NCI-H345 (cell line): Measurements from ENCODE around the gene CTNNA2.

Experiments
- DNase-seq: peaks from one replicate; lab custom pipeline; 2025; lab: John Stamatoyannopoulos, UW

Gene CTNNA2

DNA sequence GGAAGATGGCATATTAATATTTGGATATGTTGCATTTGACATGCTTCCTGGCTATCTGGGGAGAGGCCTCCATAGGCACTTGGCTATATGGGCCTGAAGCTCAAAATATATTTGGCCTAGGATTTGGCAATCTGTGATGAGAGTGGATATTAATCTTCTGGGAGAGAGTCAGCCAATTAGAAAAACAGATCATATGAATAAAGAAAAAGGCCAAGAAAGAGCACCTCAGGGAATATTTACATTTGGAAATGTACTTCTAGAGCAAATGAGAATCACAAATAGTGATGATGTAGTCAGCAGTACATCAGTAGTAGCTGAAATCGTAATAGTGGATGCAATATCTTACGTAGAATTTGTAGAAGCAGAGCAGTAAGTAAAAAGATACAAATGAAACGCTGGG lies 277.0 kb downstream of the CTNNA2 start:
- no peak for DNase-seq

GRCh38 chr2:79792090-79792489 lies 279.2 kb downstream of the CTNNA2 start:
- DNase-seq, result peak; percentile 6

DNA sequence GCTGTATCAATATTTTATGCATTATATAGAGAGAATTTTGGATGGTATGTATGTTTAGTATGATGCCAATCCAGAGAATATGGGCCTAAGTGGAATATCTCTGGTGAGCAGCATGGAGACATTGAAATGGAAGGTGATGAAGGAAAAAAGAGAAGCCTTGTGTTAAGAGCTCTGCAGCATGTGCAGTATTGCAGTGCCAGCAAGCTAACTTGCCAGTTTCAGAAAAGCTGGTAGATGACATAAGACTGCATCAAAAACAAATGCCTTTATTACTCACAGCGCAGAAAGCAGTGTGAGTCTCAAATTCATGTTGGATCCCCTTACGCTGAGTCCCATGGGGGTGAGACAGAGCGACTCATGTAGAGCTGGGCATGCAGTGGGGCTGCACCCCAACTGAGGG lies 280.2 kb downstream of the CTNNA2 start:
- no peak for DNase-seq

DNA sequence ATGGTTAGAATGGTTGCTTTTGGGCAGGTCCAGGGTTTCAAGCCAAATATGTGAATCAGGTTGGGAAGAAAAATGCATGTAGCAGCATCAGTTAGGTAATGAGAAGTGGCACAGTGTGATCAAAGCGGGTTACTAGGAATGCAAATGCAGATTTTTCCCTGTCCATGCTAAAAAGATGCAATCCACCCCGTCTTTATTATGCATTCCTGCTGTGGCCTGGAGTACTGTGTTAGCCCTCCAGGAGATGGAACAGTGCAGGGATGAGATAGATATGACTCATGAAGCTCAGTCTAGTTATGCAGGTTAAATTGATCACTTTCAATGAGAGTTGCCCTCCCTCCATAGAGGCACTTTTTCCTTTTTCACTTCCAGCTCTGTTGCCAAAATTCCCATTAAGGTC lies 283.8 kb downstream of the CTNNA2 start:
- no peak for DNase-seq

GRCh38 chr2:79798776-79799175 lies 285.9 kb downstream of the CTNNA2 start:
- DNase-seq, result no peak

DNA sequence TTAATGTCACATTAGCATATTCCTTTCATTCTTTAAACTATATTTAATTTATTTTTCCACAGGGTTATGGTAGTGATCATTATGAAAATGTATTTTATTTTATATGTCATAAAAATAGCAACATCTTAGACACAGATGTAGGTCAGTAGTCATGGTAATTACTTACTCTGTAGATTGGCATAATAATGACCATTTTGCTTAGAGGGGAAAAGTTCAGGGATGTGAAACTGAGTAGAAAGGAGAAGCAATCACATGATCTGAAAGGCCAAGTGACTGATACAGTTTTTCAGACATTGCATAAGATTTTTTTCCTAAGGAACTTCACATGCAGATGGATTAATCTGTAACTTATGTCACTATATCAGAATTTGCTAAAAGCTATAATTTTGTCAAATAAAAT lies 286.9 kb downstream of the CTNNA2 start:
- DNase-seq, result no peak

- DNase-seq, result peak; percentile 78
Measured at GRCh38 chr2:79801082-79801481, 288.2 kb downstream of the CTNNA2 start.

DNA sequence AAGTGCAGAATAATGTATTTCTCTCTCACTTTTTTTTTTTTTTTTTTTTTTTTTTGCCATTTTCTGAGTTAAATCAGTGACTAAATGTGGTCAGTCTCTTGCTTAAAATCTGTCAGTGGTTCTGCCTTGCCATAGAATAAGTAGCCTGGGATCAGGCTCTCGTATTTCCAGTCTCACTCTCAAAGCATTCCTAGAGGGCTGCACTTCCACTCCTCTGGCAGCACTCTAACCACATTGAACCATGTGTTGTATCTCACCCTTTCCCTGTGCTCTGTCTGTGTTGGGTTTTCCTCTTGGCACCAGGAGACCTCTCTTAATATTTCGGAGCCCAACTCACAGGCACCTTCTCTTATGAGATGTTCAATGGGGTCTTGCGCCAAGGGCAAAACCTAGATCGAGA lies 304.4 kb downstream of the CTNNA2 start:
- DNase-seq, result no peak

DNA sequence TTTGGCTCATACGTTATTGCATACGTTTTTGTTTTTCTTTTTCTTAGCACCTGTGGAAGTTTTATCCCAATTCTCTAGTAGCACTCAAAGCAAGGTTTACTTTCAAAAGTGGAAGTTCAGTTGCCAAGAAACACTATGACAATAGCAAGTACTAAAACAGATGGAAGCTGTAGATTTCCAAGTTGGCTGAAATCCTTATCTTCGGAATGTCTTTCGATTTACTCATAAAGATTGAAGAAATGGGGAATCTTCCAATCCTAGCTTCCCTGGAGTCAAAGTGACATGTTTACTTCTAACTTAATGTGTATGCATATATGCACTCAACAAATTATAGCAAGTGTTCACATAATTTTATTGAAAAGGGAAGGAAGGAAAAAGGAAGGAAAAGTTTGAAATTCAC lies 307.4 kb downstream of the CTNNA2 start:
- no peak for DNase-seq

- DNase-seq, result no peak
Measured at GRCh38 chr2:79822136-79822535, 309.3 kb downstream of the CTNNA2 start.

DNA sequence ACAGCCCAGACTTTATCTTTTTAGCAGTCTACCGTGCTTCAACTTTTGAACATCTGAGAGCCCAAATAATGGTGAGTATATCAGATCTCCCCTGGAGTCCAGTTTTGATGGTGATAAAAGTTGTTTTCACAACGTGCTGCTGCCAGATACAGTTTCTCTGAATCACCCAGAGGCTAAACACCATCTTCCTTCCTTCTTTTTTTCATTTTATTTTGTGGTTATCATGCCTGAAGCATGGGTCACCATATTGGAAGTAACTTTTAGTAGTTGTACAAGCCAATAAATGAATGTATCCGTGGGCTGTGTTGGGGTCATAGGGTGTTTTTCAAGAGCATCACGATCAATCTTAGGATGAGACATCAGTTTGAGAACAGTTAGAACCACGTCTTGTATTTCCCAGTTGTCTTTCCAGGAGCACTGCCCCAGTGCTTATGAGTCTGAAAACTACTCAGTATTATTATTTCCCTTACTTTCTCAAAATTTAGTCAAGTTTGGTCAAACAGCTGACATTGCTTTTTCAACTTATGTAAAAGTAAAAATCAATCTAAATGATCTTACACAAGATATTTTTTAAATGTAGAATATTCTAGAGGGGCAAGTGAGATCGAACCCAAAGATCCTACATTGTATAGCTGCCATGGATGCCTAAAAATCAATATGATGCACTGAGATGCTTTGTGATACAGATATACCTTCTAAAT lies 311.4 kb downstream of the CTNNA2 start:
- DNase-seq, result no peak

GRCh38 chr2:79827881-79828280 lies 315.0 kb downstream of the CTNNA2 start:
- no peak for DNase-seq

GRCh38 chr2:79830501-79830900 lies 317.6 kb downstream of the CTNNA2 start:
- peak; percentile 23 for DNase-seq

DNA sequence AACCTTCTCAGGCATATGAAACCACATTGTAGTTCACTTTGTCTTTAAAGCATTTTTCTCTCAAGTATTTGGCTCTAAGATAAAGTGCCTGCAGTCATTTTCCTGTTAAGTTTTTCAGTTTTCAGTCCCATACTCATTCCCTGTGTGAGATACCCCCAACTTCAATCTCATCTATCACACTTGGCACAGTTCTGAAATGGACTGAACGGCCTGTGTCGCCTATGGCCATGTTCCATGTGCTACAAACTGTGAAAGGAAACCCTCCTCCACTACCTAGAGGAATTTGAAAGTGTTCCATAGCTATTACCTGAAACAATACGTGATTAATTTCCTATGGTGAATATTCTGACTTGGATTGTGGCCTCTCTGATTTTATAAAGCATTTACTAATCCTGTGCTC lies 319.1 kb downstream of the CTNNA2 start:
- DNase-seq, result peak; percentile 20

- peak; percentile 93 for DNase-seq
Measured at GRCh38 chr2:79832511-79833234, 319.8 kb downstream of the CTNNA2 start.

- DNase-seq, result no peak
Measured at GRCh38 chr2:79833235-79833878, 320.5 kb downstream of the CTNNA2 start.

DNA sequence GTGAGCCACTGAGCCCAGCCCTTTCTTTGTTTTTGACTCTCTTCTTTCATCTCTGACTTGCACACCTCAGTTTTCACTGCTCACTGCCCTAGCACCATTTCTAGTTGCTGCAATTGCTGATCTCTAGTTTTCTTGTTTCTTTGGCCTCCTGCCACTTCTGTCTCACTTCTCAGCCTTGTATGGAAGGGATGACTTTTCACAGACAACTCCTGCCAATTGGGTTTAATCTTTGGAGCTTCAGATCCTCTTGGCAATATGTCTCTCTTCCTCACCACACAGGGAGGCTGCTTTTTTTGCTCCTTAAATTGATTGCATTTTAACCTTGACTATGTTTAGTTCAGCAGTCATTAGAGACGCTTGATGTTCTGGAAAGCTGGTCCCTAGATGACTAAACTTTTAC lies 323.1 kb downstream of the CTNNA2 start:
- no peak for DNase-seq

DNA sequence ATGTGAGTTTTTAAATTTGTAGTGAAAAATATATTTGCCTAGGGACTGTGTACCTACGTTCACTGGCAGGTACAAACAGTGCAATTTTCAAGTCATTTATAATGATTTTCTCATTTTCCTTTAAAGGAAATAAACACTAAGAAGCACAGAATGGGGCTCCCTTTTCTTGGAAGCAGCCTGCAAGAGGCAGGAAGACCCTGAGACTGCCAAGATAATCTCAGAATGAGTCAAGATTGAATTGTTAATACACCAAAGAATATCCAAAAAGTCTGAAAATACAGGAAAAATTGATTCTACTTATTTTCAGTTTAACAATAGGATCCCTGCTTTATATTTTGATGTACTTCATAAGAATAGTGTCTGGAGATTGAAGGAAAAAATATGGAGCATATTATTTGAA lies 331.2 kb downstream of the CTNNA2 start:
- DNase-seq, result no peak

- DNase-seq, result no peak
Measured at GRCh38 chr2:79846878-79847277, 334.0 kb downstream of the CTNNA2 start.

- DNase-seq, result no peak
Measured at GRCh38 chr2:79849241-79849640, 336.4 kb downstream of the CTNNA2 start.

DNA sequence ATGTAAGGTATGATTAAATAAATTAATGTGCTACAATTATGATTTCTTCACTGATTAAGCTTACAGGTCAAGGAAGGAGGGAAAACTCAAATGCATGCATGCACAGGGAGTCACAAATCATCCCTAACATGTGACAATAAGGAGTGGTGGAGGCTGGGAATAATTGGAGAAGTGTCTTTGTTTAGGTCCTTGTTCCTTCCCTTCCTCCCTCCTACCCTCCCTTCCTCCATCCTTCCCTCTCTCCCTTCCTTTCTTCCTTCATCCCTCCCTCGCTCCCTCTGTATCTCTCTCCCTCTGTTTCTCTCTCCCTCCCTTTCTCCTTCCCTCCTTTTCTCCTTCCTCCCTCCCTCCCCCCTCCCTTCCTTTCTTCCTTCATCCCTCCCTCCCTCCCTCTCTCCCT lies 337.1 kb downstream of the CTNNA2 start:
- no peak for DNase-seq

DNA sequence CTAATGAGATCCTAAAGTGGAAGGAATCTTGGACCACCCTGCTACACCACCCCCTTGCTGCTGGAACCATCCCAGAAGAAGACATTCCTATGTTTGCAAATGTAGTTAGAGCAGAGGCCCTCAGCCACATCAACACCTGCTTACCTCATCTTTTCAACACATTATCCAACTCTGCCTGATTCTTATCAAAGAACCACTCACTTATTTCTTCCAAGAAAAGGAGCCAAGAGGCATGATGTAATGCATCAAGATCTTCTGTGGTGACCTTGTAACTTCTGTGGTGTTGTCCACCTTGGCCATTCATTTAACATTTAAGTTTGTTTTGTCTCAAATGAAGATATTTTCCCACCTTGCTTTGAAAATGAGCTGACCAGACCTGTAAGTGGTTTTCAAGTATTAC lies 338.1 kb downstream of the CTNNA2 start:
- no peak for DNase-seq

GRCh38 chr2:79855264-79856006 lies 342.6 kb downstream of the CTNNA2 start:
- DNase-seq, result peak; percentile 22
